GM18508 (cell line): ENCODE measurements around the gene PGR.
"Not testable (repeated sequence)": the region's sequence is repeated elsewhere in the genome, so short reads cannot be mapped to it uniquely, and the experiment has no call there.

Experiments used
- ATAC-seq: cut with Tn5 transposase; IDR thresholded peaks from one replicate; pipeline ENCODE4 v1.9.1; 2021; ENCODE audit warnings: moderate number of reproducible peaks; ENCODE audit not compliant: insufficient read depth, unreplicated experiment

The PGR gene

GRCh38 chr11:101013702-101014101 lies 115.9 kb downstream of the PGR start:
- ATAC-seq = not testable (repeated sequence)

- ATAC-seq = no peak
These were observed 117.7 kb downstream of the PGR start for GRCh38 chr11:101011881-101012280.

- no peak for ATAC-seq
These were observed 118.7 kb downstream of the PGR start for GRCh38 chr11:101010899-101011298.

DNA sequence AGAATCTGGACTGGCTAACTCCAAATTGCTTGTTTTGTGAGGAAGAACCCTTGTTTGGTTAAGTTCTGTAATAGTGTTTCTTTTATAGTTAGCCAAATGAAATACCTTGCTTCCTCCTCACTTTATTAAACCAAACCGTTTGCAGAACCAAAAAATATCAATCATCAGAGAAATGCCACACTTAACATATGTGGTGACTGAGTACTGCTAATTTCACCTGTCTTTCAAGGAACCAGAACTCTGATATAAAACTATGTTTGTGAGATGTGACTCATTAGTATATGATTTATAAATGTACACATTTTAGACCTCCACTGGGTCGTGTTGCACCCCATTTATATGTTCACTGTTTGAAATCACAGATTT lies 119.9 kb downstream of the PGR start:
- no peak for ATAC-seq

GRCh38 chr11:101008961-101009689 lies 120.5 kb downstream of the PGR start:
- ATAC-seq = no peak

DNA sequence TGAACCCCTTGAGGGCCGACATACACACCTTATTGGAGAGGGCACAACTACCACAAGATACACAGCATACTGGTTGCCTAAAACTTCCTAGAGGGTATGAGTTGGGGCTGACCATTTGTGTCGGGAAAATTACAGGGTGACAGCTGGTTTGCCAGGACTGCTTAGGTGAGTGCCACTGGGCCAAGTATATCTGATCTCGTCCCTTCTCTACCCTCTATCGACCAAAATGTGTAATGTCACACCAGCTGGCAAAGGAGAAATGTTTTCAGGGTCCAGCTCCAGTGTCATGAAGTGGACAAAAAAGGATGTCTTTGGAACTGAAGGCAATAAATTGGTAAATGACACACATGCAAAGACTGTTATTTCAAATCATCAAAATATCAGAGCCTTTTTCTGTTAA lies 126.1 kb downstream of the PGR start:
- ATAC-seq = no peak

GRCh38 chr11:100999756-101000155 lies 129.9 kb downstream of the PGR start:
- ATAC-seq = no peak

GRCh38 chr11:100994966-100995365 lies 134.6 kb downstream of the PGR start:
- ATAC-seq = no peak

DNA sequence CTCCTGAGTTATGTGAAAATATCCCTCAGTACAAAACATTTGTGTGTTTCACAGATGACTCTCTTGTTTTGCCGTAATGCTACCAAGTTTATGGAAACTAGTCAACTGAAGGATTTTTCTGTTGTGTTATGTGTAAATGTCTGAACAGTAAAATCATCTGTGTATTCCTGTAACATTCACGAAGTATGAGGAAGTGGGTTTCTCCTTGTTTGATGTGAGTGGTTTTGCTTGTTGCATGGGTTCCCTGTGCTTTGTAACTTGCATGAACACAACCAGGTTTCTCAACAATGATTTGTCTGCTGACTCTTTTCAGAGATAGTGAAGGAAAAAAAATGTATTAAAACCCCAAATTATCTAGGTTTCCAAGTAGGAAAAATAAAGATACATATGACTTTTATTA lies 138.1 kb downstream of the PGR start:
- no peak for ATAC-seq

DNA sequence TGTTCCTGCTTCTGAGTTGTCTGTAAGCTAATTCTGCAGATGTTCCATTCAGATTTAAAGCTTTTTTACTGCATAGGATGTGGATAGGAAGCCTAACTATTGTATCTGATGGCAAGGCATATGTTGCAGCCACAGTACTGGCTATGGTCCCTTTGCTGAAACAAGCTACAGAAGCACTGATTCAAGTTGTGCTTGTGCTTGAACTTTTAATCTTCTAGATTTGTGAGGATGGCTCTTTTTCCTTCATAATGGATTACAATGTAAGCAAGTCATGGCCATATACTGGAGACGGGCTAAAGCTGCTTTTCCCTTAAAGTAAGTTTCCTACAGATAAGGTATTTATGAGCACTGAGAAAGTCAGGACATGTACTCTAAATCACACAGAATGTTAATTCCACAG lies 138.7 kb downstream of the PGR start:
- no peak for ATAC-seq

DNA sequence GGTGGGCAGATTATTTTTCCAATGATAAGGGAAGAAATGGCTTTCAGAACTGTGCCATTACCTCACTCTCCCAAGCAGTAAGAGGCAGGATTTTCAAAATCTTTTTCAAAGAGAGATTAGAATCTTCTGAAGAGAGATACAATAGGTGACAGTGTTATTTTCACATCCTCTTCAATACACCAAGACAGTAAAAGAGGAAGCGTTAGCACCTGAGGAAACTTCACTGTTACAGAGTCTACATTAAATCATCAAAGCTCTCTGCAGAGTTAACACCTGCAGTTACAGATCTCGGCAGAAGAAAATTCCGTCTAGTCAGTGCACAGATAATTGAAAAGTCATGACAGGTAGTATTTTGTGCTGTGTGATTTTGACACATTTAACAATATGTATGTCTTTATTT lies 144.9 kb downstream of the PGR start:
- ATAC-seq = peak; percentile 83

GRCh38 chr11:100981196-100981824 lies 148.3 kb downstream of the PGR start:
- ATAC-seq = no peak

- no peak for ATAC-seq
These were observed 149.5 kb downstream of the PGR start for GRCh38 chr11:100980156-100980555.
